Stimulated activated CD4-positive, alpha-beta T cell treated with anti-CD3 and anti-CD28 coated beads, Interleukin-12 subunit alpha, Interleukin-12 subunit beta, amount 100 ng/mL, for 4 hours (primary cell): ENCODE results near the gene AMBRA1.

Experiments
- DNase-seq: peaks from one replicate; pipeline ENCODE4 v3.0.0-alpha.2; 2020

The AMBRA1 gene

GRCh38 chr11:46505741-46506482, 87.9 kb downstream of the AMBRA1 start:
- no peak for DNase-seq

GRCh38 chr11:46504817-46505613, 88.8 kb downstream of the AMBRA1 start:
- no peak for DNase-seq

GRCh38 chr11:46499821-46500220, 94.0 kb downstream of the AMBRA1 start:
- DNase-seq: no peak

- DNase-seq: no peak
Measured at GRCh38 chr11:46498968-46499367, 94.9 kb downstream of the AMBRA1 start.

- DNase-seq: no peak
Measured at GRCh38 chr11:46498179-46498578, 95.6 kb downstream of the AMBRA1 start.

- DNase-seq: no peak
Measured at GRCh38 chr11:46497498-46497897, 96.3 kb downstream of the AMBRA1 start.

- DNase-seq: no peak
Measured at GRCh38 chr11:46493791-46494190, 100.0 kb downstream of the AMBRA1 start.

- DNase-seq: no peak
Measured at GRCh38 chr11:46492532-46492931, 101.3 kb downstream of the AMBRA1 start.

- no peak for DNase-seq
Measured at GRCh38 chr11:46491661-46492330, 102.0 kb downstream of the AMBRA1 start.

GRCh38 chr11:46490666-46491065, 103.2 kb downstream of the AMBRA1 start:
- DNase-seq: no peak

- peak; percentile 17 for DNase-seq
Measured at GRCh38 chr11:46489656-46490560, 103.9 kb downstream of the AMBRA1 start.

GRCh38 chr11:46485856-46486443, 107.9 kb downstream of the AMBRA1 start:
- no peak for DNase-seq

GRCh38 chr11:46484101-46484500, 109.7 kb downstream of the AMBRA1 start:
- no peak for DNase-seq

- DNase-seq: no peak
Measured at GRCh38 chr11:46480909-46481308, 112.9 kb downstream of the AMBRA1 start.

- no peak for DNase-seq
Measured at GRCh38 chr11:46480166-46480726, 113.6 kb downstream of the AMBRA1 start.

GRCh38 chr11:46479601-46480000, 114.2 kb downstream of the AMBRA1 start:
- DNase-seq: no peak

GRCh38 chr11:46478196-46478595, 115.6 kb downstream of the AMBRA1 start:
- no peak for DNase-seq

GRCh38 chr11:46477136-46477535, 116.7 kb downstream of the AMBRA1 start:
- DNase-seq: no peak

GRCh38 chr11:46475926-46476545, 117.8 kb downstream of the AMBRA1 start:
- DNase-seq: no peak

GRCh38 chr11:46475051-46475925, 118.5 kb downstream of the AMBRA1 start:
- DNase-seq: no peak

- DNase-seq: no peak
Measured at GRCh38 chr11:46472662-46472994, 121.2 kb downstream of the AMBRA1 start.
